Breast epithelium (tissue), 4 donors: ENCODE measurements around the gene BTBD10. TPM values are rescaled to one million over a fixed set of nuclear protein-coding genes. Genes with fewer than 3 reads are reported as not detected.

ENCODE experiments used
- DNase-seq, 2 donors: peaks; one replicate each; pipeline ENCODE4 v3.0.0-alpha.2; 2019; ENCODE audit warnings: low spot score in 2 of 2
- H3K27ac ChIP-seq, 2 donors: fragments of 200-600 bp; sonication (generic) in 1 of 2; one replicate each; pipeline ENCODE4 v1.5.1; 2016 to 2019; ENCODE audit warnings: mild to moderate bottlenecking in 1 of 2
- H3K27me3 ChIP-seq, 2 donors: fragments of 200-600 bp; sonication (generic) in 1 of 2; one replicate each; pipeline versions ENCODE4 v1.5.1 to v1.6.0; 2017 to 2019; ENCODE audit warnings: control low read depth in 1 of 2, mild to moderate bottlenecking in 1 of 2
- H3K36me3 ChIP-seq: fragments of 200-600 bp; one replicate; pipeline ENCODE4 v1.5.1; 2019
- H3K4me1 ChIP-seq, 2 donors: fragments of 200-600 bp; sonication (generic); one replicate each; pipeline ENCODE4 v1.5.1; 2016 to 2019; ENCODE audit warnings: control low read depth in 1 of 2
- H3K4me3 ChIP-seq, 3 donors: fragments of 200-600 bp; sonication (generic); 1 replicate in 2 of 3; 2 replicates in 1 of 3; pipeline ENCODE4 v1.5.1; 2016 to 2019; ENCODE audit warnings: mild to moderate bottlenecking in 3 of 3, moderate library complexity in 2 of 3
- H3K9me3 ChIP-seq, 2 donors: fragments of 200-600 bp; sonication (generic) in 1 of 2; one replicate each; pipeline ENCODE4 v1.5.1; 2016 to 2019; ENCODE audit warnings: control low read depth in 1 of 2
- CTCF ChIP-seq, 3 donors: fragments of 450-650 bp; IDR thresholded peaks; one replicate each; pipeline ENCODE4 v1.5.1; 2016 to 2017; ENCODE audit warnings: antibody characterized with exemption in 3 of 3, mild to moderate bottlenecking in 3 of 3, moderate library complexity in 3 of 3
- POLR2A ChIP-seq: fragments of 450-650 bp; IDR thresholded peaks from one replicate; pipeline ENCODE4 v1.6.1; 2016; ENCODE audit warnings: antibody characterized with exemption, mild to moderate bottlenecking, moderate library complexity
- POLR2AphosphoS5 ChIP-seq, 3 donors: sonication (generic); formaldehyde crosslinking; IDR thresholded peaks; one replicate each; pipeline ENCODE4 v1.6.1; 2017; ENCODE audit warnings: antibody characterized with exemption in 3 of 3
- intact Hi-C: fragments of 100-400 bp; cut with DNase I; formaldehyde crosslinking; loops from one replicate; pipeline ENCODE4 v1.15.1; 2023; ENCODE audit warnings: low total_unique reads
- total RNA-seq, 3 donors: library from RNA; depleted of rRNA; stranded (reverse); fragments of >200 nt; gene quantifications; one replicate each; pipeline ENCODE4 v1.1.0, GENCODE V29; 2016

BTBD10 gene
- total RNA-seq, 3 donors from 2014 or later = 29.3 to 40.4 (median 32.1) TPM

- Histone ChIP-seq H3K36me3 (peaks cover 15% of the 10 kb centered on the region), H3K4me3 (no peak overlapping the region), H3K4me1 (no peaks in the 10 kb centered on the region), H3K27me3 (no peaks in the 10 kb centered on the region), H3K9me3 (no peaks in the 10 kb centered on the region), H3K27ac (no peak overlapping the region)
- no peak for DNase-seq
- no peak for TF ChIP-seq POLR2AphosphoS5 (IDR thresholded peaks at IDR 0.05)
- no peak for TF ChIP-seq POLR2A
- intact Hi-C loops = no loop called here
Measured at GRCh38 chr11:13366266-13367026, 96.6 kb downstream of the BTBD10 start.

GRCh38 chr11:13364388-13364787 lies 98.6 kb downstream of the BTBD10 start:
- Histone ChIP-seq H3K27me3 (no peaks in the 10 kb centered on the region), H3K36me3 (peaks cover 12% of the 10 kb centered on the region), H3K27ac (no peak overlapping the region), H3K9me3 (no peaks in the 10 kb centered on the region), H3K4me1 (no peaks in the 10 kb centered on the region), H3K4me3 (no peak overlapping the region)
- no peak for DNase-seq
- intact Hi-C loops = no loop called here
- TF ChIP-seq POLR2AphosphoS5 (IDR thresholded peaks at IDR 0.05) (no peak), POLR2A (no peak), CTCF (IDR thresholded peaks at IDR 0.05) (no peak)

- Histone ChIP-seq H3K36me3 (peaks cover 12% of the 10 kb centered on the region), H3K4me1 (no peaks in the 10 kb centered on the region), H3K4me3 (no peak overlapping the region), H3K9me3 (no peaks in the 10 kb centered on the region), H3K27me3 (no peaks in the 10 kb centered on the region), H3K27ac (no peak overlapping the region)
- TF ChIP-seq POLR2AphosphoS5 (IDR thresholded peaks at IDR 0.05) (no peak), CTCF (IDR thresholded peaks at IDR 0.05) (no peak), POLR2A (no peak)
- DNase-seq = no peak
- intact Hi-C loops = no loop called here
Measured at GRCh38 chr11:13362596-13363109, 100.4 kb downstream of the BTBD10 start.

- Histone ChIP-seq H3K27me3 (no peaks in the 10 kb centered on the region), H3K9me3 (no peaks in the 10 kb centered on the region), H3K36me3 (peaks cover 12% of the 10 kb centered on the region), H3K4me3 (no peak overlapping the region), H3K4me1 (no peaks in the 10 kb centered on the region), H3K27ac (no peak overlapping the region)
- no peak for DNase-seq
- intact Hi-C loops = no loop called here
- TF ChIP-seq CTCF (IDR thresholded peaks at IDR 0.05) (no peak), POLR2A (no peak), POLR2AphosphoS5 (IDR thresholded peaks at IDR 0.05) (no peak)
Measured at GRCh38 chr11:13358596-13359270, 104.3 kb downstream of the BTBD10 start.

GRCh38 chr11:13357232-13357631 lies 105.8 kb downstream of the BTBD10 start:
- Histone ChIP-seq H3K4me1 (no peaks in the 10 kb centered on the region), H3K27ac (no peak overlapping the region), H3K4me3 (no peak overlapping the region), H3K27me3 (no peaks in the 10 kb centered on the region), H3K36me3 (peaks cover 10% of the 10 kb centered on the region), H3K9me3 (no peaks in the 10 kb centered on the region)
- intact Hi-C loops = no loop called here
- no peak for DNase-seq
- TF ChIP-seq POLR2A (no peak), POLR2AphosphoS5 (IDR thresholded peaks at IDR 0.05) (no peak), CTCF (IDR thresholded peaks at IDR 0.05) (no peak)
